HCT116 (cell line): Measurements from ENCODE around the gene UBXN11.

Experiments
- ATF3 ChIP-seq: IDR thresholded peaks from 2 replicates; pipeline ENCODE4 v1.6.1; 2012
- CBX3 ChIP-seq: IDR thresholded peaks from 2 replicates; pipeline ENCODE4 v1.6.1; 2012; ENCODE audit warnings: low read depth
- CEBPB ChIP-seq: IDR thresholded peaks from 2 replicates; pipeline ENCODE4 v1.6.1; 2012; ENCODE audit warnings: low read depth
- EGR1 ChIP-seq: IDR thresholded peaks from 2 replicates; pipeline ENCODE4 v1.6.1; 2012; ENCODE audit warnings: low read depth
- EZH2 ChIP-seq: fragments of 200-600 bp; sonication (generic); IDR thresholded peaks from 2 replicates; pipeline ENCODE4 v1.6.1; 2017; ENCODE audit warnings: antibody characterized with exemption, mixed run types
- EZH2phosphoT487 ChIP-seq: fragments of 200-600 bp; IDR thresholded peaks from 2 replicates; pipeline ENCODE4 v1.6.1; 2018; ENCODE audit warnings: antibody characterized with exemption, borderline replicate concordance
- POLR2A ChIP-seq: IDR thresholded peaks from 2 replicates; pipeline ENCODE4 v1.7.0; 2011; ENCODE audit warnings: borderline replicate concordance; ENCODE audit not compliant: insufficient read depth, insufficient read length; ENCODE audit errors: extremely low read depth
- POLR2AphosphoS5 ChIP-seq: IDR thresholded peaks from 2 replicates; pipeline ENCODE4 v1.6.1; 2011; ENCODE audit warnings: mild to moderate bottlenecking, low read depth, low read length, moderate library complexity
- ZBTB33 ChIP-seq: IDR thresholded peaks from 2 replicates; pipeline ENCODE4 v1.6.1; 2011; ENCODE audit warnings: mild to moderate bottlenecking, low read length, moderate library complexity; ENCODE audit not compliant: insufficient replicate concordance; ENCODE audit errors: extremely low read depth
- TF ChIP-seq, protein P1 (sequence below): IDR thresholded peaks from 2 replicates; pipeline ENCODE4 v1.6.1; 2012; ENCODE audit warnings: low read depth
- TF ChIP-seq, protein P2 (sequence below), 3 experiments: fragments of 200-600 bp in 1 of 3; sonication (generic) in 1 of 3; IDR thresholded peaks in 2 of 3; conservative IDR thresholded peaks in 1 of 3; 2 replicates each; pipeline ENCODE4 v1.5.1; 2012 to 2017; ENCODE audit warnings: low read depth in 2 of 3, low read length in 2 of 3, antibody characterized with exemption in 1 of 3, borderline replicate concordance in 1 of 3, control low read depth in 1 of 3, mild to moderate bottlenecking in 1 of 3, mixed read lengths in 1 of 3, mixed run types in 1 of 3, moderate library complexity in 1 of 3; ENCODE audit not compliant: insufficient read depth in 1 of 3

DNA sequence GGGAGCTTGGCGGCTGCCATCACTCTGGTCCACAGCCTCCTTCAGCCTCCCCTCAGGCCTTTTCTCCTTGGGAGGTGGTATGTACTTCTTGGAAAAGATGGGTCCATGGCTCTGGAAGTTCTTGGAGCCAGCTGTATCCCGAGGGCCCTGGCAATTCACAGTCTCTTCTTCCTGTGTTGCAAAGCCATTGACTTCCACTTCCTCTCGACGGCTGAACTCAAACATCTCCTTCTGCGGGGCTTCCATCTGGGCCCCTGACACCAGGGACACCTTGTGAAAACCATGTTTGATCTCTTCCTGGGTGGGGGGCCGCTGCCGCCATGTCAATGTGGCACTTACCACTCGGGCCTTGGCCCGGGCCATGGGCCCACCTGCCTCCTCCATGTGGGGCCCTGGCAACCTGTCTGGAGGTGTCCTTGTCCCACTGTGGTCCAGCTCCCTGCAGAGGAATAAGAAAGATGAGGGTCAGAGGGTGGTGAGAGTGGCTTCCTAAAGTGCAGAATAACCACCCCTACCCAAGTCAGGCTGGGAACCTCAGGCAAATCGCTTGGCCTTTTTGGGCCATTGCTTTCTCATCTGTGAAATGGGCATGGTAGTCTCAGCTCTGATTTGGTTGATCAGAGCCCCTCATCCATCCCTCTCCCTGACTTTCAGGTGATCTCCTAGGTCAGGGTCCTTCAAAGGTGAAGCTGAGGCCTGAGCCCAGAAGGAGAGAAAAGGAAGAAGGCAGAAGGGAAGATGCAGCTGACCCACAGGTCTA, 40.0 kb upstream of the UBXN11 start:
- TF ChIP-seq, protein P1, sequence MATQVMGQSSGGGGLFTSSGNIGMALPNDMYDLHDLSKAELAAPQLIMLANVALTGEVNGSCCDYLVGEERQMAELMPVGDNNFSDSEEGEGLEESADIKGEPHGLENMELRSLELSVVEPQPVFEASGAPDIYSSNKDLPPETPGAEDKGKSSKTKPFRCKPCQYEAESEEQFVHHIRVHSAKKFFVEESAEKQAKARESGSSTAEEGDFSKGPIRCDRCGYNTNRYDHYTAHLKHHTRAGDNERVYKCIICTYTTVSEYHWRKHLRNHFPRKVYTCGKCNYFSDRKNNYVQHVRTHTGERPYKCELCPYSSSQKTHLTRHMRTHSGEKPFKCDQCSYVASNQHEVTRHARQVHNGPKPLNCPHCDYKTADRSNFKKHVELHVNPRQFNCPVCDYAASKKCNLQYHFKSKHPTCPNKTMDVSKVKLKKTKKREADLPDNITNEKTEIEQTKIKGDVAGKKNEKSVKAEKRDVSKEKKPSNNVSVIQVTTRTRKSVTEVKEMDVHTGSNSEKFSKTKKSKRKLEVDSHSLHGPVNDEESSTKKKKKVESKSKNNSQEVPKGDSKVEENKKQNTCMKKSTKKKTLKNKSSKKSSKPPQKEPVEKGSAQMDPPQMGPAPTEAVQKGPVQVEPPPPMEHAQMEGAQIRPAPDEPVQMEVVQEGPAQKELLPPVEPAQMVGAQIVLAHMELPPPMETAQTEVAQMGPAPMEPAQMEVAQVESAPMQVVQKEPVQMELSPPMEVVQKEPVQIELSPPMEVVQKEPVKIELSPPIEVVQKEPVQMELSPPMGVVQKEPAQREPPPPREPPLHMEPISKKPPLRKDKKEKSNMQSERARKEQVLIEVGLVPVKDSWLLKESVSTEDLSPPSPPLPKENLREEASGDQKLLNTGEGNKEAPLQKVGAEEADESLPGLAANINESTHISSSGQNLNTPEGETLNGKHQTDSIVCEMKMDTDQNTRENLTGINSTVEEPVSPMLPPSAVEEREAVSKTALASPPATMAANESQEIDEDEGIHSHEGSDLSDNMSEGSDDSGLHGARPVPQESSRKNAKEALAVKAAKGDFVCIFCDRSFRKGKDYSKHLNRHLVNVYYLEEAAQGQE: no peak
- no peak for TF ChIP-seq POLR2A
- TF ChIP-seq, protein P2, sequence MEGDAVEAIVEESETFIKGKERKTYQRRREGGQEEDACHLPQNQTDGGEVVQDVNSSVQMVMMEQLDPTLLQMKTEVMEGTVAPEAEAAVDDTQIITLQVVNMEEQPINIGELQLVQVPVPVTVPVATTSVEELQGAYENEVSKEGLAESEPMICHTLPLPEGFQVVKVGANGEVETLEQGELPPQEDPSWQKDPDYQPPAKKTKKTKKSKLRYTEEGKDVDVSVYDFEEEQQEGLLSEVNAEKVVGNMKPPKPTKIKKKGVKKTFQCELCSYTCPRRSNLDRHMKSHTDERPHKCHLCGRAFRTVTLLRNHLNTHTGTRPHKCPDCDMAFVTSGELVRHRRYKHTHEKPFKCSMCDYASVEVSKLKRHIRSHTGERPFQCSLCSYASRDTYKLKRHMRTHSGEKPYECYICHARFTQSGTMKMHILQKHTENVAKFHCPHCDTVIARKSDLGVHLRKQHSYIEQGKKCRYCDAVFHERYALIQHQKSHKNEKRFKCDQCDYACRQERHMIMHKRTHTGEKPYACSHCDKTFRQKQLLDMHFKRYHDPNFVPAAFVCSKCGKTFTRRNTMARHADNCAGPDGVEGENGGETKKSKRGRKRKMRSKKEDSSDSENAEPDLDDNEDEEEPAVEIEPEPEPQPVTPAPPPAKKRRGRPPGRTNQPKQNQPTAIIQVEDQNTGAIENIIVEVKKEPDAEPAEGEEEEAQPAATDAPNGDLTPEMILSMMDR (IDR thresholded peaks at IDR 0.05 in 2 of 3, conservative IDR thresholded peaks at IDR 0.05 in 1 of 3; ENCODE audit: borderline replicate concordance in 1 of 3, insufficient read depth in 1 of 3, low read depth in 2 of 3, low read length in 2 of 3): no peak
- TF ChIP-seq EZH2: no peak
- TF ChIP-seq CEBPB: no peak
- no peak for TF ChIP-seq POLR2AphosphoS5
- no peak for TF ChIP-seq ATF3
- no peak for TF ChIP-seq CBX3
- no peak for TF ChIP-seq EGR1
- no peak for TF ChIP-seq ZBTB33
- TF ChIP-seq EZH2phosphoT487: no peak
